ENCODE measurements around the gene NLRC3. TPM values are rescaled to one million over a fixed set of nuclear protein-coding genes. Genes with fewer than 3 reads are reported as not detected.

The NLRC3 gene
- total RNA-seq, 4 donors from 2014 or later, result 1.3 to 4.7 (median 1.4) TPM

DNA sequence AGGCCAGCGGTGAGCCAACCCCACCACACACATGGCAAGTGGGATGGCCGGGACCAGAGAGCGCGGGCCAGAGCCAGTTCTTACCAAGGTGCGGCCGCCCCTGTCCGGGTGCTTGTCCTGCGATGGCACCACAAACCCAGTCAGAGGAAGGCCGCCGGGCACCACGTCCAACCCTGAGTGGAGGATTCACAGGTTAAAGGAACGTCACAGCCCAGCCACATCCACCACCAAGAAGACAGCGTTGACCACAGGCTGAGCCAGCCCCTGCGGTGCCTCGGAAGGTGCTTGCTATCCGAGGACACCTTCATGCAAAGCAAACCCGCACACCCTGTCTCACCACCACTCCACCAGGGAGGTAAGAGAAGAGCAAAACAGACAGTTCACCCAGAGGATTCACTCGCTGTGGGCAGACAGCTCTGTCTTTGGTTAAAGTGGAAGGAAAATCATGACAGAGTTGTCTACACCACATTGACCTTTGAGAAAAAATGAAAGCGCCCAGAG, 18.4 kb upstream of the NLRC3 start:
- Histone ChIP-seq H3K4me3 (replicated peaks in 1 of 3) (no peak overlapping the region), H3K27me3 (no peaks in the 10 kb centered on the region), H3K9me3 (no peaks in the 10 kb centered on the region), H3K36me3 (no peaks in the 10 kb centered on the region), H3K4me1 (no peaks in the 10 kb centered on the region), H3K27ac (no peak overlapping the region)
- TF ChIP-seq, protein P1, sequence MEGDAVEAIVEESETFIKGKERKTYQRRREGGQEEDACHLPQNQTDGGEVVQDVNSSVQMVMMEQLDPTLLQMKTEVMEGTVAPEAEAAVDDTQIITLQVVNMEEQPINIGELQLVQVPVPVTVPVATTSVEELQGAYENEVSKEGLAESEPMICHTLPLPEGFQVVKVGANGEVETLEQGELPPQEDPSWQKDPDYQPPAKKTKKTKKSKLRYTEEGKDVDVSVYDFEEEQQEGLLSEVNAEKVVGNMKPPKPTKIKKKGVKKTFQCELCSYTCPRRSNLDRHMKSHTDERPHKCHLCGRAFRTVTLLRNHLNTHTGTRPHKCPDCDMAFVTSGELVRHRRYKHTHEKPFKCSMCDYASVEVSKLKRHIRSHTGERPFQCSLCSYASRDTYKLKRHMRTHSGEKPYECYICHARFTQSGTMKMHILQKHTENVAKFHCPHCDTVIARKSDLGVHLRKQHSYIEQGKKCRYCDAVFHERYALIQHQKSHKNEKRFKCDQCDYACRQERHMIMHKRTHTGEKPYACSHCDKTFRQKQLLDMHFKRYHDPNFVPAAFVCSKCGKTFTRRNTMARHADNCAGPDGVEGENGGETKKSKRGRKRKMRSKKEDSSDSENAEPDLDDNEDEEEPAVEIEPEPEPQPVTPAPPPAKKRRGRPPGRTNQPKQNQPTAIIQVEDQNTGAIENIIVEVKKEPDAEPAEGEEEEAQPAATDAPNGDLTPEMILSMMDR (IDR thresholded peaks at IDR 0.05), result no peak
- TF ChIP-seq POLR2A (IDR thresholded peaks at IDR 0.05), result no peak
- intact Hi-C loops (cut with DNase I), result no loop called here
- DNase-seq, result no peak
- 95 to 98% methylated on average over 11 to 18 of the region's 19 CpGs for WGBS, 2 donors

DNA sequence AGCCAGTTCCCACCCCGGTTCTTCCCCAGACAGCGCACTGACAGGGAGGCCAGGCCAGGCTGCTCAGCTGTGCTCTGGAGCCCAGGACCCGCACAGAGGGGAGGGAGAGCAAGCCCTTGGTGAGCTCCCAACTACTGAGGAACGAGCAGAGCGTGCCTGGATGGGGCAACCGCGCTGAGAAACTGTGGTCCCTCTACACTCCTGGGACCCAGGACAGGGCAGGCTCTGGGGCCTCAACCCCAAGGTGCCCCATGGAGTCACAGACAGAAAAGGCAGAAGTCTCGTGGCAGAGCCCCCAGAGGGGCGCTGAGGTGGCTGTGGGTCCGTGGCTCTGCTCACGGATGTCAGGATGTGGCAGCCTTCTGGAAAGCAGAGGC, 17.9 kb upstream of the NLRC3 start:
- H3K27ac ChIP-seq, result no peak overlapping the region
- no peaks in the 10 kb centered on the region for H3K9me3 ChIP-seq
- intact Hi-C loops (cut with DNase I), result no loop called here
- 95% methylated on average over 4 to 10 of the region's 11 CpGs for WGBS, 2 donors
- DNase-seq, result no peak
- no peak for TF ChIP-seq POLR2A (IDR thresholded peaks at IDR 0.05)
- TF ChIP-seq, protein P1 (IDR thresholded peaks at IDR 0.05), result no peak
- no peaks in the 10 kb centered on the region for H3K36me3 ChIP-seq
- H3K27me3 ChIP-seq, result no peaks in the 10 kb centered on the region
- no peaks in the 10 kb centered on the region for H3K4me1 ChIP-seq
- H3K4me3 ChIP-seq (replicated peaks in 1 of 3), result no peak overlapping the region

DNA sequence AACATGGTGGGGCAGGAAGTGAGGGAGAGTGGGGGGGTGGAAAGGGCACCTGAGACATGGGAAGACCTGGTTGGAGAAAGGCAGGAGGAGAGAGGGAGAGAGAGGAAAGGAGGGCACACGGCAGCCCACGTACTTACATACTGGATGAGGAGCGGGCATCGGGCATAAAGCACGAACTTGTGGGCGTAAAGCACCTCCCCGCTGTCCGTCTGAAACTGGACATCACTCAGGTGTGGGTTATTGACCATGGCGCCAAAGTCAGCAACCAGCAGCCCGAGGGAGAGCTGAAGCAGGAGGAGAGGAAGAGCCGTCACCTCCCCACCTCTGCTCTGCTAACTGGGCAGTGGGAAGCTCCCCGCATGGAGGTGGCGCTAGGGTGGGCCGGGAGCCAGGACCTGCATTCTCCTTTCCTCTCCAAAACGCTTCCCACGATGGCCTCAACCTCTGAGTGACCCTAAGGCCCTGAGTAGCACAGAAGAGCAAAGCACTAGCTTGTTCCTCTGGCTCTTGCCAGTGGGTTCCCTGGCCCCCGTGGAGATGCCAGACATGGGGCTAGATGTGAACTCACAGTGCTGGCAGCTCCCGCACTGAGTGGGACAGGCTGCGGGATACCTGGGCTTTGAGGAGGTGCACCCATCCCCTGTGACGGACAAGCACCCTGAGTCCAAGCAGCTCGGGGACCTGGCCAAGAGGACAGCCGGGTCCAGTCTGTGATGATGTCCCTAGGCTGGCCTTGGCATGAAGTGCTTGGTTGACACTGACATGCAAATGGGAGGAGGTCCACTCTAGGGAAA, 17.3 kb upstream of the NLRC3 start:
- WGBS, 2 donors, result 90 to 91% methylated on average over 21 to 22 of the region's 22 CpGs
- Histone ChIP-seq H3K4me1 (no peaks in the 10 kb centered on the region), H3K27me3 (no peaks in the 10 kb centered on the region), H3K4me3 (replicated peaks in 1 of 3) (no peak overlapping the region), H3K36me3 (no peaks in the 10 kb centered on the region), H3K27ac (no peak overlapping the region), H3K9me3 (no peaks in the 10 kb centered on the region)
- TF ChIP-seq, protein P1 (IDR thresholded peaks at IDR 0.05), result no peak
- no peak for TF ChIP-seq POLR2A (IDR thresholded peaks at IDR 0.05)
- DNase-seq, result no peak
- intact Hi-C loops (cut with DNase I), result no loop called here

DNA sequence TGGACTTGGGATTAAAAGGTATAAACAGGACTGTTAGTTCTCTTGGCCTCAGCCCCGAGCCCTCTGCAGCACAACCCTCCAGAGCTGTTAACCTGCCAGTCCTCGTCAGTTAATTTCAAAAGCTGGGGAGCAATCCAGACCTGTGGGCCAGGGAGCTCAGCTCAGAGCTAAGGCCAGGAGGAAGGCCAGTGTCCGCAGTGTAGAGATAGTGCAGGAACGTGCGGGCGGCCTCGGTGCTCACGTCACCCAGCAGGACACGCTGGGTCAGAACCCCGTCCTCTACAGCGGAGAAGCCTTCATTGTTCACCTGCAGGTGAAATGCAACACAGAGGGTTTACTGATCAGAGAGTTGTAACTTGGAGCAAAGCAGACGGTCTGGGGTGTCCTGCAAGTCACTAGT, 15.4 kb upstream of the NLRC3 start:
- no peak overlapping the region for H3K4me3 ChIP-seq (replicated peaks in 1 of 3)
- DNase-seq, result no peak
- H3K36me3 ChIP-seq, result no peaks in the 10 kb centered on the region
- TF ChIP-seq, protein P1 (IDR thresholded peaks at IDR 0.05), result no peak
- no peak for TF ChIP-seq POLR2A (IDR thresholded peaks at IDR 0.05)
- no peak overlapping the region for H3K27ac ChIP-seq
- no peaks in the 10 kb centered on the region for H3K9me3 ChIP-seq
- intact Hi-C loops (cut with DNase I), result no loop called here
- H3K27me3 ChIP-seq, result no peaks in the 10 kb centered on the region
- H3K4me1 ChIP-seq, result no peaks in the 10 kb centered on the region
- 97% methylated on average over 12 of the region's 12 CpGs for WGBS, 2 donors

DNA sequence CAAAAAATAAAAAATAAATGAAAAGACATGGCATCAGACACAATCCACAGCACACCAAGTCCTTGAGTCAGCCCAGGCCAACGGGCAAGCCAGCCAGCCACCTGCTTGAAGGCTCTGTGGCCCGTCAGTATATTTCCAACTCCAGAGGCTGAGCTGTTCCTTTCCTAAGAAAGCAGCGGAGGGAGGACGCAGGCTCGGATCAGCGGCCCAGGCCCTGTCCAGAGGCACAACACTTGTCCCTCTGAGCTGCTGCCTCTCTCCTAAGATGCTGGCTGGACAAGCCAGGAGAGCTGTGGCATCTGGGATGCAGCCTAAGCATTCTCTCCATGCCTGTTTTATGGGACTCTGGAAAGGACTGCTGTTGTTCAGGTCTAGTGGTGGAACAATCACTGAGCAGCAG, 14.8 kb upstream of the NLRC3 start:
- TF ChIP-seq, protein P1 (IDR thresholded peaks at IDR 0.05), result no peak
- no peak for TF ChIP-seq POLR2A (IDR thresholded peaks at IDR 0.05)
- Histone ChIP-seq H3K4me1 (no peaks in the 10 kb centered on the region), H3K36me3 (no peaks in the 10 kb centered on the region), H3K27me3 (no peaks in the 10 kb centered on the region), H3K9me3 (no peaks in the 10 kb centered on the region), H3K4me3 (replicated peaks in 1 of 3) (no peak overlapping the region), H3K27ac (no peak overlapping the region)
- WGBS, 2 donors, result 93 to 96% methylated on average over 6 of the region's 6 CpGs
- no peak for DNase-seq
- intact Hi-C loops (cut with DNase I), result no loop called here
